HG03457 (cell line): Measurements from ENCODE around the gene ATP5PB.
A peak's percentile ranks its signal among the peaks of the same experiment; 100 is the strongest.

ENCODE experiments used
- ATAC-seq: cut with Tn5 transposase; IDR thresholded peaks from one replicate; pipeline ENCODE4 v1.9.1; 2021; ENCODE audit warnings: moderate number of reproducible peaks; ENCODE audit not compliant: unreplicated experiment

ATP5PB gene, protein sequence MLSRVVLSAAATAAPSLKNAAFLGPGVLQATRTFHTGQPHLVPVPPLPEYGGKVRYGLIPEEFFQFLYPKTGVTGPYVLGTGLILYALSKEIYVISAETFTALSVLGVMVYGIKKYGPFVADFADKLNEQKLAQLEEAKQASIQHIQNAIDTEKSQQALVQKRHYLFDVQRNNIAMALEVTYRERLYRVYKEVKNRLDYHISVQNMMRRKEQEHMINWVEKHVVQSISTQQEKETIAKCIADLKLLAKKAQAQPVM

DNA sequence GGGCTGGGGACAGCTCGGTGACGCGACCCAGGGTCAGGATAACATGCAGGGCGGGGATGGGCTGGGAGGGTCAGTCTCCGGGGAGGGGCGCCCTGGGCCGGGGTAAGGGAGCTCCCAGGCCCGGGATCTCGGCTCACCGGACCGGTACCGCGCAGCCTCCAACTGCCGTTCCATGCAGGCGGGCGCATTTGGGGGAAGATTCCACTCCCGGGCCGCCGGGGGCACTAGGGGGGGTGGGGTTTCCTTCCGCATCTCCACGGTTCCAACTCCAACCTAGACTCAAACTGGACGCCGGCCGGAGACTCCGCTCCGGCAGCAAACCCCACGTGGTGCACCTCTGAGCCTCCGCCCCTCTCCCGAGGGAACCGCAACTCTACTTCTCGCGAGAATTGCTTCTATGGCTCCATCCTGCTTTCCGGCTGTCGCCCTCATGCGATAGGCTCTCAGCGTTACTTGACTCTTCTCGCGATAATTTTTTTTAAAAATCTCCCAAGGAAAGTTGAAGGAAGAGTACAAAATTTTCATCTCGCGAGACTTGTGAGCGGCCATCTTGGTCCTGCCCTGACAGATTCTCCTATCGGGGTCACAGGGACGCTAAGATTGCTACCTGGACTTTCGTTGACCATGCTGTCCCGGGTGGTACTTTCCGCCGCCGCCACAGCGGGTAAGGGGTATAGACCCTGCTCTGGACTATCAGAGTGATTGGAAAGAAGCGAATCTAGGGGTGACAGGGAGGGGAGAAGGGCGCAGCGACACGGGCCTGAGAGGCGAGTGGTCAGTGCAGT, at the start of gene ATP5PB, which contains the start of gene WDR77:
TSS of gene ATP5PB (plus strand) at position 547 of the 785 bp plus-strand sequence. CDS start at position 625, 78 bp downstream.
TSS of gene WDR77 (minus strand) at position 339 of the 785 bp plus-strand sequence. CDS start at position 252, 87 bp downstream.
- peak; percentile 83 for ATAC-seq

GRCh38 chr1:111399792-111400610, 49.3 kb upstream of the ATP5PB start:
- ATAC-seq = no peak

GRCh38 chr1:111402083-111402482, 47.2 kb upstream of the ATP5PB start:
- no peak for ATAC-seq

- ATAC-seq = no peak
Observed at GRCh38 chr1:111404588-111404987, 44.7 kb upstream of the ATP5PB start.

- peak; percentile 53 for ATAC-seq
Observed at GRCh38 chr1:111406321-111406768, 42.9 kb upstream of the ATP5PB start.

DNA sequence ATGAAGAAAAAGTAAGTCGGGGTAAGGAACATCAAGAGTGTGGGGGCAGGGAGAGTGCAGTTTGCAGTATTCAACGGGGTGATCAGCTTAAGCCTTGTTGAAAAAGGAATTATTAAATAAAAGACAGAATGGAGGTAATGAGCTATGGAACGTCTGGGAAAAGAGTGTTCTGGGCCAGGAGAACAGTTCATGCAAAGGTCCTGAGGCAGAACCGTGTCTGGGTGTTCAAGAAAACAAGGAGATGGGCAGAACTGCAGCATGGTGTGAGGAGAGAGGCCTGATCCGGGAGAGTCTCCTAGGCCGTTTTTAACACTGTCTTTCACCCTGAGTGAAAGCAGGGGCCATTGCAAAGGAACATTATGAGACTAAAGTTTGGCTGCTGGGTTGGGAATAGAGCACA, 42.0 kb upstream of the ATP5PB start:
- no peak for ATAC-seq

DNA sequence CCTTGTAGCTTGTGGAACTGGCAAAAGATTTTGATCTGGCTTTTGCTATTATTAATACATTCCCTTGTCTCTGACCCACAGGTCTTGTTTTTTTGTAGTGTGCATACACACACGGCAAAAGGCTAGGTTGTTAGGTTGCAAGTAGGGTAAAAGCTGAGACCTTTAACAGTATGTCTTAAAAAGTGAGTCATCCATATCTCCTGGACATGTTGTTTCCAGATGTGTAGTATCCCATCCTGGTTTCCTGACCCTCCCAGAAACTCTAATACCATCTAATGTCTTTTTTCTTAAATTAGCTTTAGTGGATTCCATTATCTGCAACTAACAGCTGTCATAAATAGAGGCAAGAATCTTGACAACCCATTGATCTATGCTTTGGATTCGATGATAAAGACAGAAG, 36.4 kb upstream of the ATP5PB start:
- no peak for ATAC-seq

DNA sequence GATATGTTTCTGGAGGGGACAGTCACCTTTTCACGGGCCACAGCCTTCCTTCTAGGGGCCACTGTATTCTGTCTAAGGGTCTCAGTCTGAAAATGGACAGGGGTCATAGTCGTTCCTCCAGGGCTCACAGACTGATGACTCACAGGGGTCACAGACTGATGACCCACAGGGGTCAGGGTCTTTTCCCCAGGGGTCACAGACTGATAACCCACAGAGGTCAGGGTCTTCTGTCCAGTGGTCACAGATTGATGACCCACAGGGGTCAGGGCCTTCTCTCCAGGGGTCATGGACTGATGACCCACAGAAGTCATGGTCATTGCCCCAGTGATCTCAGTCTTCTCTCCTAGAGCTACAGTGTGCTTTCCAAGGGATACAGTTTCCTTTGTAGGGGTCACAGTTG, 34.5 kb upstream of the ATP5PB start:
- no peak for ATAC-seq

- no peak for ATAC-seq
Observed at GRCh38 chr1:111415461-111415860, 33.8 kb upstream of the ATP5PB start.

DNA sequence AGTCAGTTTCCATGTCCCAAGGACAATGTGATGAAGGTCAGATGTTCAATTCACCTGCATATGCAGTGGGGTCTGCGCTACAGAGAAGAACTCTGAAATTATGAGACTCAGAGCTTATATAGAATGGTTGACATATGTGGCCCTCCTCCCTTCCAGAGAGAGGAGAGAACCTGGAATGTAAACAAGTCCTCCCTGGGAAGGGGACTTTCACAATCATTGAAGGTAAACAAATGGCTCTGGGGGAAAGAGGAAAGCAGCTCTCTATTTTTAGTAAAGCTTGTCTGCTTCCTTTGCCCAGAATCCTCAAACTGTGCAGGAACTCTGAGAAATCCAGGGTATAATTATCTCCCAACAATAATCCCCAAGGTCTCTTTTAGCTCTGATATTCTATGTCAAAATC, 31.5 kb upstream of the ATP5PB start:
- no peak for ATAC-seq

DNA sequence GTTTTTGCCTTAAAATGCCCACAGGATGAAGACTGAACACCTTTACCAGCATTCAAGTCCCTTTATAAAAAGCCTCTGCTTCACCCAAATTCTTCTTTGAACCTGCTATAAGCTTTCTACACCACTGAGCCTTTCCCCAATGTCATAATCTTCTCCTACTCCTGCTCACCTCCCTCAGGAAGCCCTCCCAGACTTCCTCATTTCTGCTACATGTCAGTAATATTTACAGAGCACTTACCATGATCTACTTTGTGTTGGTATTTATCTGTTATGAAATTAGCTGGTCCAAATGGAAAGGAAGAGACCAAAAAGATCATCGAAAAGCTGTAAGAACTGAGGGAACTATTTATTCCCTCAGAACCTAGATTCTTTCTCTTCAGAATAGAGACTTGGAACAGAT, 30.2 kb upstream of the ATP5PB start:
- no peak for ATAC-seq

- ATAC-seq = no peak
Observed at GRCh38 chr1:111420377-111420776, 28.9 kb upstream of the ATP5PB start.

GRCh38 chr1:111422546-111423391, 26.5 kb upstream of the ATP5PB start:
- no peak for ATAC-seq

DNA sequence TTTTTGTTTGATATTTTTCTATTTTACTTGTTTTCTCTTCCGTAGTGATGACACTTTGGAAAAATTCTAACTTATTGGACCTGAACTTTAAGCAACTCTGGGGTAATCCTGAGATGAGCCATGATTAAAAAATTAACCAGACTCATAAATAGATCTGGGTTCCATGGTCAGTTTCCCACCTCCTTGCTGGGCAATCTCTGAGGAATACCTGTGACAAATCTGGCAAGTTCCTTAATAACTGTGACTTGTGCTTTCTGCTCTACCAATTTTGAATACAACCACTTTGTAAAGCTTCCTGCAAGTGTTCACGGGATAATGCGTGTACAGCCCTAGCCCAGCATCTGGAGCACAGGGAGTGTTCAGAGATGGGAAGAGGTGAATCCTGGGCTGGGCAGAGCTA, 25.0 kb upstream of the ATP5PB start:
- ATAC-seq = no peak

- ATAC-seq = no peak
Observed at GRCh38 chr1:111436726-111437125, 12.5 kb upstream of the ATP5PB start.

GRCh38 chr1:111439461-111440351, 9.6 kb upstream of the ATP5PB start:
- no peak for ATAC-seq

DNA sequence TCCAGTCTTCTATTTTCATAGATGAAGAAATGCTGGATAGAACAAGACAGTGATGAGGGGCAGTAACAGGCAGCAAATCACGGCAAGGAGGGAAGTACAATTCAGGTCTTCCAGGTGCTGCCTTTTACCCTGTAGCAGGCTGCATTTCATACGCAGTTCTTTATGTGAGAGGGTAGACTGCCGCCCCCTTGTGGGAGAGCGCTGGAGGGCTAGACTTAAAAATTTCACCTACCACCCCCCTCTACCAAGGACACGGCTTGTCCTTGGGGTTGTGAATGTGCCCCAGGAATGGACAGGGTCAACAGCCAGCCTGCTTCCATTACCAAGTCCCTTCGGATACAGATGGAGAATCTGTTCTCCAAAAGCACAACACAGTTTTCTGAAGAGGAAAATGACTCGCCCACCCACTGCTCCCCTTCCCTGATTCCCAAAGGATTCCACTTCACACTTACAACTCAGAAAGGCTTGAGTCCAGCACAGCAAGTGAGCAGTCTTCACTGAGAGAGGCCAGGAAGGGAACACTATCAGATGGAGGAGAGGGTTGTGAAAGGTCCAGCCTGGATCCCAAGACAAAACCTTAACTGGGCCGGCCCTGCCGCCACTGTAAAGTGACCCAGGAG, 7.6 kb upstream of the ATP5PB start:
- no peak for ATAC-seq

DNA sequence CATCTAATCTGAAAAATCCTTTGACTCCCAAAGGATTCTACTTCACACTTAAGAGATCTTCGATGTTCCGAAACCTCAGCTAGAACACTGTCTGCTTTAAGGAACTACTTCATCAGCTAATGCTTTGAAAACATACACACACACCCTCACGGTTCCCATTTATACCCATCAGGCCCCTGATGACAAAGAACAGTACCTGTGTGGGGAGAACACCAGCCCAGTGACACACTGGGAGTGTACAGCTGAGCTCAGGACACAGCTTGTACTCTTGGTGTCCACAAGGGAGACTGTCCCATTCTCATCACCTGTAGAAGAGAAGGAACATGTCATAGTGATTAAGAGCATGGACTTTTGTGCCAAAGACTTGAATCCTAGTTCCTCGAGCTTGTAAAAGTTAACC, 6.8 kb upstream of the ATP5PB start:
- ATAC-seq = no peak

DNA sequence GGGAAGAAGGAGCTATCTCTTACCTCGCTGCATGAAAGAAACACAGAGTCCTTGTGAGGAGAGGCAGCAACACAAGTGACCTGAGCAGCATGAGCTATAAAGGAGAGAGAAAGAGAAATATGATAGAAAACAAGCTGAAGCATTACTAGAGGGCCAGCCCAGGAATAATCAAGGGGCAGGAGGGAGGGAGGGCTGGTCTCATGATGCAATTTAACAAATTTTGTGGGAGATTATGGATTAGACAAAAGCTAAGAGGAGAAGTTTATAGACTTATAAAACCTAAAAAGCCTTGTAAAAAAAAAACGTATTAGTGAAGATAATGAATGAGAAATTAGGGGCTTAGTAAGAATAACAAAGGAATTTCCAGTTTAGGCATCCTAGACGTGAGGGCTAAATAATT, 5.2 kb upstream of the ATP5PB start:
- no peak for ATAC-seq
